GM11168 (cell line): ENCODE results near the gene FUT9.
"Not testable (repeated sequence)": the region's sequence is repeated elsewhere in the genome, so short reads cannot be mapped to it uniquely, and the experiment has no call there.

Source experiments
- in situ Hi-C: fragments of 300-500 bp; cut with MboI; formaldehyde crosslinking; loops from one replicate; pipeline ENCODE4 v1.12.0; 2022; ENCODE audit warnings: low sequenced_read_pairs; ENCODE audit not compliant: unreplicated experiment

Gene FUT9

DNA sequence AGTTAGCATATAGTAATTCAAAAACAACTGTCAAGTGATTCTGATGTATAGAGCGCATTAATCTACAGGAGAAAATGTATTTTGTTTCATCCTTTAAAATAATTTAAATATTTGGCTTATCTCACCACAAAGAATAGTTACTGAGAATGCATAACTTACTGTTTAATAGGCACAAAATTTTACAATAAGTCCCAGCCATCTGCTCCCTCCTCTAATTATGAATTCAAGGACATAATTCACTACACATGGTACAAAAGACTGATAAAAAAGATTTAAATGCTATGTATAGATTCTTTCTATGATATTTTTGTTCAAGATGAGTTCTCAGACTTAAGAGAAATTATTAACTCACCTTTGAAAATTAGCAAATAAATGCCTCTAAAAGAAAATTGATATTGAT is 242.0 kb downstream of the FUT9 start:
- in situ Hi-C loops: no loop called here

DNA sequence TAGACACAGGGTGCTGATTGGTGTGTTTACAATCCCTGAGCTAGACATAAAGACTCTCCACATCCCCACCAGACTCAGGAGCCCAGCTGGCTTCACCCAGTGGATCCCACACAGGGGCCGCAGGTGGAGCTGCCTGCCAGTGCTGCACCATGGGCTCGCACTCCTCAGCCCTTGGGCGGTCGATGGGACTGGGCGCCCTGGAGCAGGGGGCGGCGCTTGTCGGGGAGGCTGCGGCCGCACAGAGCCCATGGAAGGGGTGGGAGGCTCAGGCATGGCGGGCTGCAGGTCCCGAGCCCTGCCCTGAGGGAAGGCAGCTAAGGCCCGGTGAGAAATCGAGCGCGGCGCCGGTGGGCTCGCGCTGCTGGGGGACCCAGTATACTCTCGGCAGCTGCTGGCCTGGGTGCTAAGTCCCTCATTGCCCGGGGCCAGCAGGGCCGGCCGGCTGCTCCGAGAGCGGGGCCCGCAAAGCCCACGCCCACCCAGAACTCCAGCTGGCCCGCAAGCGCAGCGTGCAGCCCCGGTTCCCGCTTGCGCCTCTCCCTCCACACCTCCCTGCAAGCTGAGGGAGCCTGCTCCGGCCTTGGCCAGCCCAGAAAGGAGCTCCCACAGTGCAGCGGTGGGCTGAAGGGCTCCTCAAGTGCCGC is 245.1 kb downstream of the FUT9 start:
- in situ Hi-C loops: not testable (repeated sequence)
